Spinal cord (tissue), 4 donors: ENCODE results near the gene PRR23A. TPM values are rescaled to one million over a fixed set of nuclear protein-coding genes. Genes with fewer than 3 reads are reported as not detected.

ENCODE experiments used
- polyA plus RNA-seq, 2 donors: library from polyadenylated mRNA; unstranded; fragments of 120-200 nt; gene quantifications; one replicate each; pipeline ENCODE4 v1.2.1, GENCODE V29; 2013; ENCODE audit not compliant: insufficient read length in 2 of 2
- total RNA-seq, 2 donors: library from RNA; depleted of rRNA in 1 of 2; stranded (reverse); fragments of 120-200 nt in 1 of 2; fragments of >200 nt in 1 of 2; gene quantifications; one replicate each; pipeline versions ENCODE4 v1.2.3 to v1.2.4, GENCODE V29; 2013 to 2014

The PRR23A gene
- total and polyA plus RNA-seq, 4 donors: not detected

Other genes with a start within 250 kb of the PRR23A start
- gene PIK3CB, start 171.3 kb downstream of the PRR23A start, total RNA-seq: 10 to 100 TPM; 23.5 to 76.6 TPM
- 10 to 100 TPM; 43.9 to 51.8 TPM for gene PIK3CB, start 171.3 kb downstream of the PRR23A start, polyA plus RNA-seq
- 1 to 10 TPM in 1 of 2 donors, under 1 TPM in 1; 0.30 to 1.2 TPM for gene FOXL2, start 59.1 kb downstream of the PRR23A start, total RNA-seq
- under 1 TPM; 0.86 to 0.95 TPM for gene FOXL2, start 59.1 kb downstream of the PRR23A start, polyA plus RNA-seq
- 1 to 10 TPM in 1 of 2 donors, under 1 TPM in 1; 0.59 to 5.2 TPM for gene FOXL2NB, start 59.1 kb downstream of the PRR23A start, total RNA-seq
- 1 to 10 TPM; 1.3 to 1.4 TPM for gene FOXL2NB, start 59.1 kb downstream of the PRR23A start, polyA plus RNA-seq
- gene PRR23B, start 14.7 kb upstream of the PRR23A start, total RNA-seq: not detected
- not detected for gene PRR23B, start 14.7 kb upstream of the PRR23A start, polyA plus RNA-seq
- gene PRR23C, start 38.6 kb upstream of the PRR23A start, total RNA-seq: not detected
- gene PRR23C, start 38.6 kb upstream of the PRR23A start, polyA plus RNA-seq: under 1 TPM; 0.10 to 0.11 TPM